MM.1S (cell line): ENCODE data around the gene ZDHHC7.
A peak's percentile ranks its signal among the peaks of the same experiment; 100 is the strongest.

Experiments used
- DNase-seq: peaks from one replicate; pipeline ENCODE4 v3.0.0-alpha.2; 2015
- H2AFZ ChIP-seq: fragments of 300-600 bp; sonication (generic); 2 replicates; pipeline ENCODE4 v1.6.0; 2016; ENCODE audit warnings: antibody characterized with exemption, low read length
- H3F3A ChIP-seq: fragments of 300-600 bp; sonication (generic); 2 replicates; pipeline ENCODE4 v1.6.1; 2016; ENCODE audit warnings: mild to moderate bottlenecking, antibody characterized with exemption, low read length, moderate library complexity, mixed read lengths; ENCODE audit not compliant: insufficient read depth
- H3K27ac ChIP-seq: fragments of 300-600 bp; sonication (generic); 2 replicates; pipeline ENCODE4 v1.5.1; 2016; ENCODE audit warnings: mild to moderate bottlenecking, low read length
- H3K27me3 ChIP-seq: fragments of 300-600 bp; sonication (generic); replicated peaks from 2 replicates; pipeline ENCODE4 v1.6.0; 2016; ENCODE audit warnings: low read length; ENCODE audit not compliant: insufficient read depth
- H3K36me3 ChIP-seq: fragments of 300-600 bp; sonication (generic); replicated peaks from 2 replicates; pipeline ENCODE4 v1.6.1; 2016; ENCODE audit warnings: mild to moderate bottlenecking, low read length, mixed read lengths; ENCODE audit not compliant: insufficient read depth
- H3K4me1 ChIP-seq: fragments of 300-600 bp; sonication (generic); 2 replicates; pipeline ENCODE4 v1.6.1; 2016; ENCODE audit warnings: low read length, mixed read lengths
- H3K4me2 ChIP-seq: fragments of 300-600 bp; sonication (generic); 2 replicates; pipeline ENCODE4 v1.6.0; 2016; ENCODE audit warnings: low read depth, low read length
- H3K4me3 ChIP-seq: fragments of 300-600 bp; sonication (generic); 2 replicates; pipeline ENCODE4 v1.5.1; 2016; ENCODE audit warnings: low read length, mixed read lengths
- H3K79me2 ChIP-seq: fragments of 300-600 bp; sonication (generic); 2 replicates; pipeline ENCODE4 v1.6.1; 2016; ENCODE audit warnings: mixed run types, low read length, mixed read lengths
- H3K9ac ChIP-seq: fragments of 300-600 bp; sonication (generic); 2 replicates; pipeline ENCODE4 v1.6.1; 2016; ENCODE audit warnings: low read length, mixed read lengths
- H3K9me2 ChIP-seq: fragments of 300-600 bp; sonication (generic); replicated peaks from 2 replicates; pipeline ENCODE4 v1.6.1; 2016; ENCODE audit warnings: mild to moderate bottlenecking, low read length, mixed read lengths; ENCODE audit not compliant: insufficient read depth
- H3K9me3 ChIP-seq: fragments of 300-600 bp; sonication (generic); replicated peaks from 2 replicates; pipeline ENCODE4 v1.6.1; 2016; ENCODE audit warnings: mild to moderate bottlenecking, low read length, mixed read lengths; ENCODE audit not compliant: insufficient read depth
- H4K20me1 ChIP-seq: fragments of 300-600 bp; sonication (generic); 2 replicates; pipeline ENCODE4 v1.6.1; 2016; ENCODE audit warnings: mild to moderate bottlenecking, low read length, moderate library complexity, mixed read lengths; ENCODE audit not compliant: insufficient read depth
- CTCF ChIP-seq: fragments of 300-600 bp; sonication (generic); IDR thresholded peaks from 2 replicates; pipeline ENCODE4 v1.5.1; 2016; ENCODE audit warnings: antibody characterized with exemption, low read length, mixed read lengths
- EZH2 ChIP-seq: fragments of 300-600 bp; sonication (generic); optimal IDR thresholded peaks from 2 replicates; pipeline ENCODE3; 2017; ENCODE audit warnings: low read depth, mild to moderate bottlenecking, antibody characterized with exemption, low read length, mixed read lengths
- EZH2phosphoT487 ChIP-seq: fragments of 300-600 bp; sonication (generic); IDR thresholded peaks from 2 replicates; pipeline ENCODE4 v1.6.1; 2018; ENCODE audit warnings: antibody characterized with exemption, low read length

The ZDHHC7 gene

GRCh38 chr16:85025781-85026653 is 14.7 kb upstream of the ZDHHC7 start:
- Histone ChIP-seq H3K79me2 (no peaks in the 10 kb centered on the region), H3K4me1 (peaks cover 3% of the 10 kb centered on the region), H3K36me3 (no peaks in the 10 kb centered on the region), H3K9me3 (no peaks in the 10 kb centered on the region), H4K20me1 (no peaks in the 10 kb centered on the region), H3K4me3 (no peak overlapping the region), H3K9me2 (no peaks in the 10 kb centered on the region), H3F3A (peaks cover 16% of the 10 kb centered on the region), H3K27ac (no peak overlapping the region), H3K27me3 (no peaks in the 10 kb centered on the region), H2AFZ (no peak overlapping the region), H3K9ac (no peak overlapping the region), H3K4me2 (no peak overlapping the region)
- TF ChIP-seq CTCF (no peak), EZH2 (no peak), EZH2phosphoT487 (no peak)
- no peak for DNase-seq

- Histone ChIP-seq H3K79me2 (no peaks in the 10 kb centered on the region), H3K4me3 (no peak overlapping the region), H3K36me3 (no peaks in the 10 kb centered on the region), H3K9me3 (no peaks in the 10 kb centered on the region), H3K4me1 (peaks cover 26% of the 10 kb centered on the region), H3K9ac (no peak overlapping the region), H3K9me2 (no peaks in the 10 kb centered on the region), H3K27me3 (no peaks in the 10 kb centered on the region), H2AFZ (no peak overlapping the region), H3K4me2 (peak overlapping the region; percentile 51), H3F3A (peaks cover 16% of the 10 kb centered on the region; the same call in 1 of the 2 replicates), H4K20me1 (no peaks in the 10 kb centered on the region), H3K27ac (peak overlapping the region; percentile 36; the same call in 1 of the 2 replicates)
- TF ChIP-seq CTCF (no peak), EZH2phosphoT487 (no peak), EZH2 (no peak)
- peak; percentile 80 for DNase-seq
Observed at GRCh38 chr16:85019659-85020245, 8.4 kb upstream of the ZDHHC7 start.

GRCh38 chr16:85018529-85019236 is 7.3 kb upstream of the ZDHHC7 start:
- no peak for TF ChIP-seq EZH2phosphoT487
- TF ChIP-seq CTCF = no peak
- TF ChIP-seq EZH2 = no peak
- DNase-seq = no peak

More at GRCh38 chr16:85018529-85019236, 7.3 kb upstream of the ZDHHC7 start:
- Histone ChIP-seq H3K4me3 (no peak overlapping the region), H3K27me3 (no peaks in the 10 kb centered on the region), H3K4me2 (no peak overlapping the region), H3K4me1 (peaks cover 26% of the 10 kb centered on the region), H3K36me3 (no peaks in the 10 kb centered on the region), H3K27ac (no peak overlapping the region), H4K20me1 (no peaks in the 10 kb centered on the region), H3K9me2 (no peaks in the 10 kb centered on the region), H2AFZ (no peak overlapping the region), H3K9me3 (no peaks in the 10 kb centered on the region), H3F3A (peaks cover 16% of the 10 kb centered on the region; the same call in 1 of the 2 replicates), H3K79me2 (no peaks in the 10 kb centered on the region), H3K9ac (no peak overlapping the region)
